Tibial nerve (tissue), 4 donors: ENCODE data around the gene SERINC5. TPM values are rescaled to one million over a fixed set of nuclear protein-coding genes. Genes with fewer than 3 reads are reported as not detected.
A peak's percentile ranks its signal among the peaks of the same experiment; 100 is the strongest.

Source experiments
- DNase-seq, 2 donors: peaks; one replicate each; pipeline ENCODE4 v3.0.0-alpha.2; 2019; ENCODE audit warnings: low spot score in 2 of 2
- H3K27ac ChIP-seq, 4 donors: fragments of 200-600 bp; sonication (generic) in 3 of 4; one replicate each; pipeline ENCODE4 v1.5.1; 2017 to 2019; ENCODE audit warnings: mild to moderate bottlenecking in 1 of 4
- H3K27me3 ChIP-seq, 2 donors: fragments of 200-600 bp; sonication (generic) in 1 of 2; one replicate each; pipeline versions ENCODE4 v1.5.1 to v1.6.0; 2017 to 2019
- H3K36me3 ChIP-seq, 3 donors: fragments of 200-600 bp; sonication (generic); one replicate each; pipeline ENCODE4 v1.5.1; 2018 to 2019
- H3K4me1 ChIP-seq, 4 donors: fragments of 200-600 bp; sonication (generic) in 3 of 4; one replicate each; pipeline ENCODE4 v1.5.1; 2017 to 2019
- H3K4me3 ChIP-seq, 4 donors: fragments of 200-600 bp; sonication (generic) in 3 of 4; one replicate each; pipeline ENCODE4 v1.5.1; 2017 to 2019; ENCODE audit warnings: mild to moderate bottlenecking in 1 of 4, moderate library complexity in 1 of 4
- H3K9me3 ChIP-seq, 4 donors: fragments of 200-600 bp; sonication (generic) in 3 of 4; one replicate each; pipeline ENCODE4 v1.5.1; 2017 to 2019
- EP300 ChIP-seq, 2 donors: sonication (generic); formaldehyde crosslinking; IDR thresholded peaks; one replicate each; pipeline ENCODE4 v1.6.1; 2017; ENCODE audit warnings: antibody characterized with exemption in 2 of 2, mild to moderate bottlenecking in 1 of 2
- POLR2A ChIP-seq, 2 donors: fragments of 450-650 bp; IDR thresholded peaks; one replicate each; pipeline ENCODE4 v1.6.1; 2017; ENCODE audit warnings: antibody characterized with exemption in 2 of 2, mild to moderate bottlenecking in 2 of 2, moderate library complexity in 2 of 2
- WGBS, 2 donors: methylation state at CpG; one replicate each; pipeline ENCODE4 v1.1.5; 2018; 5-methylcytosine and 5-hydroxymethylcytosine counted together
- total RNA-seq, 4 donors: library from RNA; depleted of rRNA; stranded (reverse); fragments of >200 nt; gene quantifications; one replicate each; pipeline ENCODE4 v1.1.0, GENCODE V29; 2016
- TF ChIP-seq, protein P1 (sequence below), 5 experiments: fragments of 200-600 bp in 3 of 5; fragments of 450-650 bp in 2 of 5; sonication (generic) in 3 of 5; IDR thresholded peaks; one replicate each; pipeline ENCODE4 v1.5.1; 2016 to 2019; ENCODE audit warnings: antibody characterized with exemption in 5 of 5, mild to moderate bottlenecking in 3 of 5, moderate library complexity in 2 of 5

Gene SERINC5
- total RNA-seq, 4 donors from 2014 or later: 29.1 to 35.8 (median 32.3) TPM

DNA sequence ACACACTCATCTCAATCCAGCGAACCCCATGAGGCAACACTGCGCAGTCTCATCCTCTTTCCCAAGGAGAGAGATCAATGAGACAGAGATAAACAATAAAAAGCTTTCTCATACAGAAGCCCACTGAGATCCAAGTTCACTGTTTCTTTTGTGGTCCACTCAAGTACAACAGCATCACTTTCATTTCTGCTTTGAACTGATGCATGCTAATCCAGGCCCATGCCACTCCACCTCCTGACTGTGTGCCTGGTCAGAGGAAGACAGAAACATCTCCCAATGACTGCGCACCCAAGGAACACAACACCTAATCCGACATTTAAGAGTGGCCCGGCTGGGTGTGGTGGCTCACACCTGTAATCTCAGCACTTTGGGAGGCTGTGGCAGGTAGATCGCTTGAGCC lies 104.0 kb downstream of the SERINC5 start:
- no peak for DNase-seq
- Histone ChIP-seq H3K4me3 (no peak overlapping the region), H3K9me3 (no peaks in the 10 kb centered on the region), H3K27me3 (no peaks in the 10 kb centered on the region), H3K4me1 (peaks cover 0 to 29% (median 7%) of the 10 kb centered on the region in 4 donors), H3K27ac (no peak overlapping the region), H3K36me3 (peaks cover 0 to 38% (median 4%) of the 10 kb centered on the region in 3 donors)
- TF ChIP-seq EP300 (IDR thresholded peaks at IDR 0.05): no peak
- TF ChIP-seq, protein P1, sequence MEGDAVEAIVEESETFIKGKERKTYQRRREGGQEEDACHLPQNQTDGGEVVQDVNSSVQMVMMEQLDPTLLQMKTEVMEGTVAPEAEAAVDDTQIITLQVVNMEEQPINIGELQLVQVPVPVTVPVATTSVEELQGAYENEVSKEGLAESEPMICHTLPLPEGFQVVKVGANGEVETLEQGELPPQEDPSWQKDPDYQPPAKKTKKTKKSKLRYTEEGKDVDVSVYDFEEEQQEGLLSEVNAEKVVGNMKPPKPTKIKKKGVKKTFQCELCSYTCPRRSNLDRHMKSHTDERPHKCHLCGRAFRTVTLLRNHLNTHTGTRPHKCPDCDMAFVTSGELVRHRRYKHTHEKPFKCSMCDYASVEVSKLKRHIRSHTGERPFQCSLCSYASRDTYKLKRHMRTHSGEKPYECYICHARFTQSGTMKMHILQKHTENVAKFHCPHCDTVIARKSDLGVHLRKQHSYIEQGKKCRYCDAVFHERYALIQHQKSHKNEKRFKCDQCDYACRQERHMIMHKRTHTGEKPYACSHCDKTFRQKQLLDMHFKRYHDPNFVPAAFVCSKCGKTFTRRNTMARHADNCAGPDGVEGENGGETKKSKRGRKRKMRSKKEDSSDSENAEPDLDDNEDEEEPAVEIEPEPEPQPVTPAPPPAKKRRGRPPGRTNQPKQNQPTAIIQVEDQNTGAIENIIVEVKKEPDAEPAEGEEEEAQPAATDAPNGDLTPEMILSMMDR (IDR thresholded peaks at IDR 0.05): no peak
- WGBS, 2 donors: 95 to 97% methylated on average over 6 of the region's 6 CpGs

DNA sequence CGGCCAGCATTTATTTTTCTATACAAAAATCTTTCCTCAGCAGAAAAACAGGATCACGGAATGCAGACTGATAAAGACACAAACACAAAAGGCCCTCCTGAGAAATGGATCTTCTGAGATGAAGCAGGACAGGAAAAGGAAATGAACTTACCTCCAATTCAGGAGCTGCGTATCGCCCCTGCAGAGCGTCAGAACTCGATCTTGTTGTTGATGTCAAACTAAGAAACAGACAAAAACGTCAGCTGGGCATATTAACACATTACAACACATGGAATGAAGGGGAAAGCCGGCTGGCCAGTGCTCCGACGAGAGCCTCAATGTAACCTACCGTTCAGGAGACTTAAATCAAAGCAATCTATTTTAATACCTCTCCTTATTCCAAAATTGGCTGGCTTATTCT lies 105.1 kb downstream of the SERINC5 start:
- Histone ChIP-seq H3K9me3 (no peaks in the 10 kb centered on the region), H3K27me3 (no peaks in the 10 kb centered on the region), H3K27ac (no peak overlapping the region), H3K4me1 (peaks cover 0 to 21% (median 7%) of the 10 kb centered on the region in 4 donors), H3K36me3 (peaks cover 0 to 49% (median 4%) of the 10 kb centered on the region in 3 donors), H3K4me3 (no peak overlapping the region)
- DNase-seq: no peak
- TF ChIP-seq, protein P1 (IDR thresholded peaks at IDR 0.05): no peak
- no peak for TF ChIP-seq EP300 (IDR thresholded peaks at IDR 0.05)
- WGBS, 2 donors: 82 to 85% methylated on average over 11 of the region's 11 CpGs

DNA sequence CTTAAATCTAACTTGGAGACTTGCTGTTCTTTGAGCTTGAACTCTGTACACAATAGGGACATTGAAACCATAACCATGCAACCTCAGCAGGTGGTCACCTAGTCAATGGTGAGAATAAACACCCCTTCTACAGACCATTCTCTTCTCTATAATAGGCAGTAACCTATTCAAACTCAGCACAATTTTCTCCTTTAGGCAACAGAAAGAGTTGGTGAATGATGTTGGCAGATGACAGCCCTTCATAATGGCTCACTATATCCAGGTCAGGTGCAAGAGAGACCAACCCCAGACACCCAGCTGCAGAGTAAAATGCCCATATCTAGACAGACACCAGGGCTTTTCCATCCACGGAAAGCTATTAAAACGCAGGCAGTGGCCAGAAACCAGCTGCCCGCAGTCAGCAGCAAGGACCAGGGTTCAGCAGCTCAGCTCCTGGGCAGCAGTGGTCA lies 106.7 kb downstream of the SERINC5 start:
- Histone ChIP-seq H3K27ac (peak overlapping the region in 2 of 4 donors; percentile 10 to 20), H3K4me3 (no peak overlapping the region), H3K9me3 (no peaks in the 10 kb centered on the region), H3K27me3 (no peaks in the 10 kb centered on the region), H3K4me1 (peaks cover 0 to 16% (median 7%) of the 10 kb centered on the region in 4 donors), H3K36me3 (peaks cover 0 to 61% (median 8%) of the 10 kb centered on the region in 3 donors)
- WGBS, 2 donors: 65 to 85% methylated on average over 3 of the region's 3 CpGs
- no peak for TF ChIP-seq EP300 (IDR thresholded peaks at IDR 0.05)
- DNase-seq: no peak

DNA sequence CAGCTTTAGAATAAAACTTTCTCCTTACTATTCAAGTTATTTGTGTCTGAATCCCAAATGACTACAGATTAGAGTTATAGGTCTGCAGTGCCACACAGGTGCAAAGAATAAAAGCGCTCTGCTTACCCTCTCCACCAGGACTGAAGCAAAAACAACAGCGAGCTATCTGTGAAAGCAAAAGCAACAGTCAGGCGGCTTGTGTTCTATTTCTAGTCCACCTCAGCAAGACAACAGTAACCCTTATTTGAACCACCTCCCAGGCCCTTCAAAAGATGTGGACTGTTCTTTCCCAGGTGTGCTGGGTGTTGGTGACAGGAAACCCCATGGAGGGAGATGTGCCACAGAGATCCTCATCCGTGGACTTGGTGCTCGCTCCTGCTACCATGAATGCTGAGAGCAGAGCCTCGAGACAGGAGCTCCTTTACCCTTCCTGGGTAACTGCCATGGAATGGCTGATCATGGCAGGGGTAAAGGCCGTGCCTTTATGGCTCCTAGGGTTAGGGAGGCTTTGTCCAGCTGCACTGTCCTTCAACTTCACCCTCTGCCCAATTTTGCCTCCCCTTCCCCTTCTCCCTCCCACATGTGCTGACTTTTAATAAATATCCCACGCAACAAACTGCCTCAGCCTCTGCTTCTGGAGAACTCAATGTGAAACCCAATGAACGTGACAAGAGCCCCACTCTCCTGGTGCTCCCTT lies 108.6 kb downstream of the SERINC5 start:
- WGBS, 2 donors: 88% methylated on average over 9 of the region's 9 CpGs
- DNase-seq: no peak
- no peak overlapping the region for H3K4me3 ChIP-seq
- no peaks in the 10 kb centered on the region for H3K9me3 ChIP-seq
- H3K27ac ChIP-seq: peak overlapping the region in 1 of 4 donors; percentile 22
- peaks cover 0 to 70% (median 13%) of the 10 kb centered on the region in 3 donors for H3K36me3 ChIP-seq
- H3K4me1 ChIP-seq: peaks cover 0 to 10% (median 2%) of the 10 kb centered on the region in 4 donors
- H3K27me3 ChIP-seq: no peaks in the 10 kb centered on the region
- no peak for TF ChIP-seq POLR2A (IDR thresholded peaks at IDR 0.05)

DNA sequence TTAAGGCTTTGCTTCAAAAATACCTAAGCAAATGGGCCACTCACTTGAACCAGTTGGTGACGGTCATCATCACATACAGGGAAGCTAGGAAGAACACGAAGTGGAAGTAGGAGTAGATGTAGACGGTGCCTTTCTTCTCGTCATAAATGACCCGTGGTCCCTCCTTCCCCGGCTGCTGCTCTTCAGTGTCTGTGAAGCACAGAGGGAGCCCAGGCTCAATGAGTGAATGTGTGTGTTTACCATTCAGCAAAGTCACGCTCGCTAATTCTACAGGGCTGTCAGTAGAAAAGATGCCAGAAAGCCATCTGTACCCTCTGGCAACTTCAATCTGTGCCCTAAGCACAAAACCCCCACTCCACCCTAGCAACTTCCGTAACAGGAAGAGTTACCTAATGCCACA lies 109.8 kb downstream of the SERINC5 start:
- H3K9me3 ChIP-seq: no peaks in the 10 kb centered on the region
- H3K4me1 ChIP-seq: peaks cover 0 to 22% (median 12%) of the 10 kb centered on the region in 4 donors
- H3K36me3 ChIP-seq: peaks cover 0 to 60% (median 13%) of the 10 kb centered on the region in 3 donors
- no peak for DNase-seq
- no peaks in the 10 kb centered on the region for H3K27me3 ChIP-seq
- H3K27ac ChIP-seq: peak overlapping the region in 2 of 4 donors; percentile 33 to 53
- 79 to 83% methylated on average over 9 of the region's 9 CpGs for WGBS, 2 donors
- H3K4me3 ChIP-seq: no peak overlapping the region
- TF ChIP-seq POLR2A (IDR thresholded peaks at IDR 0.05) (no peak), EP300 (IDR thresholded peaks at IDR 0.05) (no peak)
- TF ChIP-seq, protein P1 (IDR thresholded peaks at IDR 0.05): no peak

DNA sequence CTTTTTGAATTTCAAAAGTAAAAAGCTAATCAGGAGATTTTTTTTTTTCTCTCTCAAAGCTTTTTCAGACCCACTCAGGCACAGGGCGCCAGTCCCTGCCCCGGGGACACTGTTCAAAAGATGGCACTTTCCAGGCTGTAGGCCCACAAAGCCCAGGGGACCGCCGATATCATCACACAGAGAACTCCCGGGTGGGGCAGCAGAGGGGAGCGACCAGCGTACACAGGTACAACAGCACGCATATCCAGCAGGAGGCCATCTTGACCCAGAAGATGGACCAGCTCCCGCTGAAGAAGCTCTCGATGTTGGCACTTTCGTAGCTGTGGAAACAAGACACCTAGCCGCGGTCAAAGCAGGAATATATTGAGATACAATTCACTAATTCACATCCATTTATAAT lies 112.4 kb downstream of the SERINC5 start:
- H3K27ac ChIP-seq: peak overlapping the region in 2 of 4 donors; percentile 8 to 94
- WGBS, 2 donors: 92 to 93% methylated on average over 13 of the region's 13 CpGs
- TF ChIP-seq, protein P1 (IDR thresholded peaks at IDR 0.05): no peak
- TF ChIP-seq EP300 (IDR thresholded peaks at IDR 0.05): no peak
- TF ChIP-seq POLR2A (IDR thresholded peaks at IDR 0.05): no peak
- peaks cover 0 to 35% (median 19%) of the 10 kb centered on the region in 4 donors for H3K4me1 ChIP-seq
- H3K27me3 ChIP-seq: no peaks in the 10 kb centered on the region
- no peak for DNase-seq
- H3K9me3 ChIP-seq: no peaks in the 10 kb centered on the region
- H3K36me3 ChIP-seq: peaks cover 0 to 42% (median 9%) of the 10 kb centered on the region in 3 donors
- H3K4me3 ChIP-seq: no peak overlapping the region
